ENCODE results near the gene SNAPC1. TPM values are rescaled to one million over a fixed set of nuclear protein-coding genes. Genes with fewer than 3 reads are reported as not detected.
"Not testable (repeated sequence)": the region's sequence is repeated elsewhere in the genome, so short reads cannot be mapped to it uniquely, and the experiment has no call there.

SNAPC1 gene
- polyA plus RNA-seq, 2 of the 4 experiments (the other 2 are of a cell fraction): 22.8 to 30.5 TPM

GRCh38 chr14:61744238-61744637 lies 18.0 kb upstream of the SNAPC1 start:
- Histone ChIP-seq H3K27ac (no peak overlapping the region), H3K9me3 (no peaks in the 10 kb centered on the region), H3K4me3 (no peak overlapping the region), H3K4me1 (peaks cover 36% of the 10 kb centered on the region), H3K4me2 (no peak overlapping the region)
- ATAC-seq: peak in 1 of 2 experiments; percentile 22; a peak in 2 of 6 replicates
- ChIA-PET POLR2A (interaction anchor here (0.6 to 0.7 kb wide), 2 partner anchors 29 to 181 kb away, joined by 3 read pairs; no protein-coding TSS in a partner anchor), CTCF (interaction anchor here (1.8 to 3.2 kb wide), 3 partner anchors 93 to 283 kb away, joined by 6 to 10 read pairs (median 8); no protein-coding TSS in a partner anchor)
- WGBS (ENCODE audit: missing lambda C conversion rate): 92% methylated on average over 5 of the region's 5 CpGs
- no peak for TF ChIP-seq E2F6 (IDR thresholded peaks at IDR 0.05; ENCODE audit: borderline replicate concordance, low read depth)
- no peak for TF ChIP-seq HOXB5 (CRISPR knock-in tag; IDR thresholded peaks at IDR 0.05)
- TF ChIP-seq ZC3H11A (IDR thresholded peaks at IDR 0.05): no peak
- TF ChIP-seq CHD4 (IDR thresholded peaks at IDR 0.05; ENCODE audit: borderline replicate concordance): no peak
- TF ChIP-seq JUN (IDR thresholded peaks at IDR 0.05): no peak
- no peak for FAIRE-seq
- DNase-seq (ENCODE audit: low read depth in 1 of 2, low spot score in 1 of 2): no peak

- peaks cover 48% of the 10 kb centered on the region for H3K4me1 ChIP-seq
- ChIA-PET POLR2A (interaction anchor here (1.0 to 2.0 kb wide), 2 partner anchors 16 to 65 kb away, joined by 4 to 18 read pairs; partner anchors contain the start of gene SNAPC1), CTCF (interaction anchor here (0.6 to 1.5 kb wide), 8 partner anchors 15 to 289 kb away, joined by 3 to 10 read pairs (median 3); no protein-coding TSS in a partner anchor)
- WGBS (ENCODE audit: missing lambda C conversion rate): 95% methylated on average over 3 of the region's 3 CpGs
- not testable (repeated sequence) for H3K4me3 ChIP-seq; DNase-seq (ENCODE audit: low read depth in 1 of 2, low spot score in 1 of 2); FAIRE-seq; H3K4me2 ChIP-seq; H3K9me3 ChIP-seq; H3K27ac ChIP-seq; ATAC-seq
Measured at GRCh38 chr14:61746346-61746745, 15.9 kb upstream of the SNAPC1 start.

- FAIRE-seq (no peak), DNase-seq (ENCODE audit: low read depth in 1 of 2, low spot score in 1 of 2) (no peak), ATAC-seq (no peak)
- CTCF ChIA-PET: interaction anchor here (0.7 to 1.5 kb wide), 3 partner anchors 91 to 280 kb away, joined by 3 to 10 read pairs (median 7); no protein-coding TSS in a partner anchor
- Histone ChIP-seq H3K27ac (no peak overlapping the region), H3K9me3 (no peaks in the 10 kb centered on the region), H3K4me1 (peaks cover 53% of the 10 kb centered on the region), H3K4me2 (peak overlapping the region; percentile 74; the same call in 2 of the 3 replicates), H3K4me3 (no peak overlapping the region)
- POLR2A ChIA-PET: interaction anchor here (2.0 kb wide), 1 partner anchor 15 kb away, joined by 18 read pairs; the partner anchor contains the start of gene SNAPC1
- TF ChIP-seq HOXA7 (CRISPR knock-in tag; IDR thresholded peaks at IDR 0.05): no peak
- TF ChIP-seq ATOH8 (CRISPR knock-in tag; IDR thresholded peaks at IDR 0.05; ENCODE audit: low read depth): no peak
- TF ChIP-seq PBX3 (IDR thresholded peaks at IDR 0.05): no peak
Measured at GRCh38 chr14:61746881-61747280, 15.3 kb upstream of the SNAPC1 start.

GRCh38 chr14:61747342-61747741 lies 14.9 kb upstream of the SNAPC1 start:
- Histone ChIP-seq H3K4me3 (no peak overlapping the region), H3K27ac (no peak overlapping the region), H3K9me3 (no peaks in the 10 kb centered on the region), H3K4me2 (peak overlapping the region; percentile 74), H3K4me1 (peaks cover 58% of the 10 kb centered on the region)
- TF ChIP-seq CEBPB (IDR thresholded peaks at IDR 0.05): peak; percentile 10 to 16; a peak in 1 of 4 replicates
- no peak for TF ChIP-seq HOXA7 (CRISPR knock-in tag; IDR thresholded peaks at IDR 0.05)
- TF ChIP-seq HOXB13 (CRISPR knock-in tag; IDR thresholded peaks at IDR 0.05; ENCODE audit: low read depth): no peak
- ChIA-PET POLR2A (no interaction called here), CTCF (interaction anchor here (1.4 kb wide), 1 partner anchor 90 kb away, joined by 10 read pairs; no protein-coding TSS in a partner anchor)
- FAIRE-seq: no peak
- ATAC-seq: no peak
- no peak for DNase-seq (ENCODE audit: low read depth in 1 of 2, low spot score in 1 of 2)
- 72% methylated on average over 3 of the region's 3 CpGs for WGBS (ENCODE audit: missing lambda C conversion rate)

- Histone ChIP-seq H3K4me3 (peak overlapping the region; percentile 38; the same call in 2 of the 3 replicates), H3K4me2 (peak overlapping the region; percentile 74), H3K9me3 (no peaks in the 10 kb centered on the region), H3K4me1 (peaks cover 62% of the 10 kb centered on the region), H3K27ac (peak overlapping the region; percentile 7 to 51; a peak in 4 of 6 replicates)
- WGBS (ENCODE audit: missing lambda C conversion rate): 10% methylated on average over 3 of the region's 3 CpGs
- peak; percentile 61 for FAIRE-seq
- TF ChIP-seq POLR2AphosphoS2 (conservative IDR thresholded peaks at IDR 0.05; ENCODE audit: low read length) (peak; percentile 84; the same call in 1 of the 2 replicates), FOSB (CRISPR knock-in tag; IDR thresholded peaks at IDR 0.05) (0 out of 2 replicates have a peak, but pooled peaks have one; percentile 62), CHD2 (IDR thresholded peaks at IDR 0.05; ENCODE audit: low read length, partially characterized antibody) (no peak), ZC3H11A (IDR thresholded peaks at IDR 0.05) (no peak), CEBPB (IDR thresholded peaks at IDR 0.05) (no peak), HOXA7 (CRISPR knock-in tag; IDR thresholded peaks at IDR 0.05) (peak; percentile 77), MAFK (IDR thresholded peaks at IDR 0.05; ENCODE audit: partially characterized antibody) (peak; percentile 26), JUN (IDR thresholded peaks at IDR 0.05) (peak in 1 of 2 experiments; percentile 56; a peak in 2 of 5 replicates)
- peak; percentile 9 to 35; a peak in 4 of 6 replicates for ATAC-seq
- CTCF ChIA-PET: interaction anchor here (1.0 to 3.6 kb wide), 8 partner anchors 13 to 288 kb away, joined by 3 to 16 read pairs (median 5); partner anchors contain the start of gene SNAPC1
- DNase-seq (ENCODE audit: low read depth in 1 of 2, low spot score in 1 of 2): peak in 1 of 2 experiments; percentile 53
- POLR2A ChIA-PET: interaction anchor here (1.2 to 4.6 kb wide), 7 partner anchors 10 to 279 kb away, joined by 3 to 25 read pairs (median 4); partner anchors contain the start of genes HIF1A and SNAPC1
Measured at GRCh38 chr14:61749264-61749663, 13.0 kb upstream of the SNAPC1 start.
